T follicular helper cell (primary cell): ENCODE results near the gene CTRB1.
"Not testable (repeated sequence)": the region's sequence is repeated elsewhere in the genome, so short reads cannot be mapped to it uniquely, and the experiment has no call there.

Experiments used
- DNase-seq: peaks from one replicate; pipeline ENCODE4 v3.0.0-alpha.2; 2020; ENCODE audit warnings: low read depth

CTRB1 gene

DNA sequence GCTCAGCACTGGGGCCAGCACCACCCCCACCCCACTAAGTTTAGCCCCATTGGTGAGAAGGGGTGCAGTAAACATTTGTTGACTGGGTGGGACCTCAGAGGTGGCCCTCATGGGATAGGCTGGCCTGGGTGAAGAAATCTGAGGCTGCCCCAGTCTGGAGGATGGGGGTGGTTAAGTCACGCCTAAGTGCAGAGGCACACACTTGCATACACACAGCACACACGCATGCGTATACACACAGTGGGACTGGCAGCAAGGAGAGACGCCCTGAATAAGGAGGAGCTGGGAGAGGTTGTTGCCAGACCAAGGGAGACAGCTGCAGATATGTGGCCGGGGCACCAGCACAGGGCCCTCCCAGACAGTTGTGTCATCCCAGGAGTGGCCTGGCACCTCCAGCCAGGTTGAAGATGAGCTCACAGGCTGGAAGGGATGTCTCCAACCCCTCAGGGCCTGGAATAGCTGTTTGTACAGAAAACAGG lies 35.6 kb downstream of the CTRB1 start:
- no peak for DNase-seq

DNA sequence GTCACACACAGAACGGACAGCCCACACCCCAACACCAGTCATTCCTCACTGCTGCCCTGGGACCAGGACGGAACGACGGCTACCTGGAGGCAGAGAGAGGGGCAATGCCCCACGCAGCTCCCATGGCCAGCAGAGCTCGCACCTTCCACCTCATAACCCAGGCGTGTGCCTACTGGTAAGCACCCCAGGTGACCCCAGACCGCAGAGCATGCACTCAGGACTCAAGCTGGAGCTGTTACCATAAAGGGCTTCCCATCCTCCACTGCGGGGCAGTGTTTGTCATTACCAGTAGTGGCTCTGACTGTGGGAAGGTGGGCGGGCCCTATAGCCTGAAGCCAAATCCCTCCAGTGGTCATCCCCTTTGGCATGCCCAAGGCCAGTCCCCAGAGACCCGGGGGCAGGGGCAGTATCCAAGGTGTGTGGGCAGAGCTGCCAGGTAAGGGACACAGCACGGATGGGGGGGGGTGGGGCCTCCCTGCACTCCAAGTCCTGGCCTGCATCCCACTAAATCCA lies 37.3 kb downstream of the CTRB1 start:
- no peak for DNase-seq

GRCh38 chr16:75256696-75257343 lies 38.0 kb downstream of the CTRB1 start:
- no peak for DNase-seq

GRCh38 chr16:75257886-75258806 lies 39.4 kb downstream of the CTRB1 start:
- no peak for DNase-seq

GRCh38 chr16:75258807-75259141 lies 40.0 kb downstream of the CTRB1 start:
- no peak for DNase-seq

DNA sequence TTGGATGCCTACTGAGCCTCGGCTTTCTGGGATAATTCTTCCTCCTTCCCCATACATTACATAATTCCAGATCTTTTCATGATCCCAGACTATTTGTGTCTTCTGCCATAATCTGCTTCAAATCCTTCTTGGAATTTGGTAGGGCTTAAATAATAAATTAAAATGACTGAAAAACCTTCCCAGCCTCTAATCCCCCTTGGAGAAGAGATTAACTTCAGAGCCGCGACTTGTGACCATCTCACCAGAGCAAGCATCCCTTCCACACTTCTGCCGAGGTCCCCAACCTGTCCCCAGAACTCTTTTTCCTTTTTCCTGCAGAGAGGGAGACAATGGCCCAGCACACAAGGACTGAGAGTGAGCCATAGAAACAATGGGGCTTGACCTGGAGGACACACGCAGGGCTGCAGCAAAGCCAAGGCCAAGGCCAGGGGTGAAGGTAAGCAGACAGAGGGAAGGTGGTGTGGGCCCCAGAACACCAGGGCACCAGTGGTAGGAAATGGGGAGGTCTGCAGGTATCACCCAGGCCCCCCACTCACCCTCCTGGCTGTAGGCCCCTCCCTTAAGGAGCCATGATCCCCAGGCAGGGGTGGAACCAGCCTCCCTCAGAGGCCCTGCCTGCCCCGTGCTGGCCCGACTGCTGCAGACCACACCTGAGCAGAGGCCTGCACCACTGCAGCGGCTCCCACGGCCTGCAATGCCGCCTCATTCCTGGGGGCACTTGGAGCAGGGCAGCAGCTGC lies 42.2 kb downstream of the CTRB1 start:
- no peak for DNase-seq

GRCh38 chr16:75261590-75262078 lies 42.8 kb downstream of the CTRB1 start:
- DNase-seq, result no peak

GRCh38 chr16:75262104-75262799 lies 43.5 kb downstream of the CTRB1 start:
- no peak for DNase-seq

- no peak for DNase-seq
These were observed 44.0 kb downstream of the CTRB1 start for GRCh38 chr16:75262800-75263127.

DNA sequence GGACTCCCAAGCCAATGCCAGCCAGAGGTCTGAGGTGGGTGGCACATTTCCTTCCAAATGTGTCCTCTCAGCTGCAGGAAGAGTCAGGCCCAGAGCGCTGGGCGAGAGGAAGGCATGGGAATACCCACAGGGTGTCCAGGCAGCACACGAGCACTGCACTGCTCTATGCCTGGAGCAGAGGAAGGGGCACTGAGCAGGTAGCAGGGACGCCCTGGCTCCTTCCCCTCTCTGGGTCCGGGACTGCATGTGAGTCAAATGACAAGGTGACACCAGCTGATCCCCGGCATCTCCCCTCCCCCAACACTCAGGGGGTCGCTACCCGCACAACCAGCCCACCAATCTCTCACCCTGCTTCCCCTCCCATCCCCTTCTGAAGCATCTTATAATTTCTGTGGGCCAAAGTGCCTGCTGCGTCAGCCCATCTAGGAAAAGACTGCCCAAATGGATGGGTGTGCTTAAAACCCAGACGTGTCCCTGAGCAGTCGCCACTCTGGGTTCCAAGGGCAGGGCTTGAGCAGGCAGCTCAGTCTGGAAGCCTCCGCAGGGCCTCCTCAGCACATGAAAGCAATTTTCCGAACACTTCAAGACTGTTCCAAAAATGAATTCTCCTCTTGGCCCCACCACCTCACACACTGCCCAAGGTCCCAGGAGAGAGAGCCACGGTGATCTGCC lies 44.6 kb downstream of the CTRB1 start:
- DNase-seq, result no peak

- no peak for DNase-seq
These were observed 45.2 kb downstream of the CTRB1 start for GRCh38 chr16:75263963-75264445.

GRCh38 chr16:75264457-75264998 lies 45.7 kb downstream of the CTRB1 start:
- no peak for DNase-seq

- DNase-seq, result no peak
These were observed 46.5 kb downstream of the CTRB1 start for GRCh38 chr16:75264999-75265910.

GRCh38 chr16:75265911-75266701 lies 47.3 kb downstream of the CTRB1 start:
- DNase-seq, result no peak

- DNase-seq, result no peak
These were observed 48.2 kb downstream of the CTRB1 start for GRCh38 chr16:75266738-75267630.

DNA sequence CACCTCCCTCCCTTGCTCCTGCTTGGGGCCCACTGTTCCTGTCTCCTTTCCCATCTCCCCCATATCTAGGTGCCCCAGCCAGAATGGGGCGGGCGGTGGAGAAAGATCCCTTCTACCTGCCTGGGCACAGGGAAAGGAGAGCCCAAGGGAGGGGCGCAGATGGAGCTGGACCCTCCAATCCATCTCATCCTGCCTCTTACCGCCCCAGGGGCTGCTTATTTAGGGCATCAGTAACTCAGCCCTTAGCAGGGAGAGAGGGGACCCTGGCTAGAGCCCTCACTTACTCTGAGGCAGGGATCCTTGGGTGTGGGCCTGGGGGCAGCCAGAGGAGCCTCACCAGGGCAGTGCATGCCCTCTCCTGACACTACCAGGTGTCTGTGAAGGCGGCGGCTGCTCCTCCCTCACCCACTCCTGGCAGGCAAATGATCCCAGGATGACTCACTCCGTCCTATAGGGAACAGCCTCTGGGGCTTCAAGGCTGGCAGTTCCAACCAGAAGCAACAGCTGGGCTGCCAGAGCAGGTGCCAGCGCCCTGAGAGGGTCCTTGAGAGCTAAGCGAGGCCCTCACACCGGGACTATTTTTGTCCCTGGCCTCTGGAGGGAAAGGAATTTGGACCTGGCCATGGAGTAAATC lies 49.0 kb downstream of the CTRB1 start:
- no peak for DNase-seq

- not testable (repeated sequence) for DNase-seq
These were observed 50.6 kb downstream of the CTRB1 start for GRCh38 chr16:75269358-75269757.
